IMR-90 (cell line): ENCODE data around the gene FXYD3. TPM values are rescaled to one million over a fixed set of nuclear protein-coding genes. Genes with fewer than 3 reads are reported as not detected.

Experiments
- ATAC-seq: fragments of 200-7000 bp; cut with Tn5 transposase; 2 replicates; pipeline ENCODE4 v1.9.1; 2020; ENCODE audit warnings: low read depth, mild to moderate bottlenecking, moderate library complexity
- BruUV-seq: library from RNA; stranded (reverse); fragments of 400-500 nt; replicated peaks from 2 replicates; lab custom pipeline; 2021; lab: Mats Ljungman, UMichigan
- CTCF ChIA-PET: fragments of 300-600 bp; formaldehyde crosslinking; extraction: SDS; loops from one replicate; lab custom pipeline; 2021; ENCODE audit warnings: antibody characterized with exemption; lab: Yijun Ruan, JAX
- POLR2A ChIA-PET: fragments of 300-600 bp; sonication (Branson Sonifier 250); formaldehyde crosslinking; loops from one replicate; lab custom pipeline; 2022; ENCODE audit warnings: antibody characterized with exemption; ENCODE audit not compliant: unreplicated experiment; lab: Charles Lee
- DNase-seq: peaks from one replicate; pipeline ENCODE4 v3.0.0; 2013
- H2AFZ ChIP-seq: replicated peaks from 2 replicates; pipeline ENCODE3; 2013; ENCODE audit warnings: low read length, mild to moderate bottlenecking; ENCODE audit not compliant: poor library complexity
- H2AK5ac ChIP-seq: 2 replicates; pipeline ENCODE4 v1.6.1; 2013; ENCODE audit warnings: low read depth, low read length, inconsistent platforms
- H2AK9ac ChIP-seq: replicated peaks from 2 replicates; pipeline ENCODE3; 2013; ENCODE audit warnings: mild to moderate bottlenecking, low read depth, low read length, moderate library complexity; ENCODE audit not compliant: poor library complexity
- H2BK120ac ChIP-seq: 2 replicates; pipeline ENCODE4 v1.6.1; 2013; ENCODE audit warnings: low read depth, low read length, inconsistent platforms
- H2BK15ac ChIP-seq: 3 replicates; pipeline ENCODE4 v1.6.1; 2013; ENCODE audit warnings: low read depth, low read length, inconsistent platforms
- H2BK20ac ChIP-seq: 2 replicates; pipeline ENCODE4 v1.6.1; 2013; ENCODE audit warnings: low read depth, mild to moderate bottlenecking, inconsistent platforms, low read length, moderate library complexity
- H2BK5ac ChIP-seq: 2 replicates; pipeline ENCODE4 v1.6.1; 2013; ENCODE audit warnings: mild to moderate bottlenecking, low read depth, low read length, inconsistent platforms; ENCODE audit not compliant: poor library complexity, severe bottlenecking
- H3K14ac ChIP-seq: replicated peaks from 2 replicates; pipeline ENCODE4 v1.6.1; 2013; ENCODE audit warnings: low read depth, low read length, inconsistent platforms
- H3K18ac ChIP-seq: 2 replicates; pipeline ENCODE4 v1.6.1; 2013; ENCODE audit warnings: low read depth, low read length, control low read depth
- H3K23ac ChIP-seq: 2 replicates; pipeline ENCODE4 v1.6.1; 2013; ENCODE audit warnings: low read depth, low read length, inconsistent platforms
- H3K27ac ChIP-seq: 2 replicates; pipeline ENCODE4 v1.5.1; 2013; ENCODE audit warnings: mild to moderate bottlenecking, control low read depth, low read length; ENCODE audit not compliant: insufficient read depth
- H3K27me3 ChIP-seq: 2 replicates; pipeline ENCODE4 v1.6.1; 2013; ENCODE audit warnings: low read length; ENCODE audit not compliant: control insufficient read depth, insufficient read depth
- H3K36me3 ChIP-seq: 2 replicates; pipeline ENCODE4 v1.6.1; 2013; ENCODE audit warnings: low read length, mixed read lengths; ENCODE audit not compliant: control insufficient read depth, insufficient read depth
- H3K4ac ChIP-seq: 2 replicates; pipeline ENCODE4 v1.6.1; 2013; ENCODE audit warnings: low read depth, low read length, inconsistent platforms
- H3K4me1 ChIP-seq: 2 replicates; pipeline ENCODE4 v1.6.1; 2013; ENCODE audit warnings: low read length, mixed read lengths; ENCODE audit not compliant: control insufficient read depth, insufficient read depth
- H3K4me2 ChIP-seq: 2 replicates; pipeline ENCODE4 v1.6.1; 2013; ENCODE audit warnings: low read depth, mild to moderate bottlenecking, control low read depth, low read length, moderate library complexity
- H3K4me3 ChIP-seq: 2 replicates; pipeline ENCODE4 v1.5.1; 2013; ENCODE audit warnings: low read depth, mild to moderate bottlenecking, control low read depth, low read length, moderate library complexity; ENCODE audit not compliant: insufficient read depth
- H3K56ac ChIP-seq: 2 replicates; pipeline ENCODE4 v1.6.1; 2013; ENCODE audit warnings: low read length, inconsistent platforms; ENCODE audit not compliant: insufficient read depth; ENCODE audit errors: extremely low read depth
- H3K79me1 ChIP-seq, 2 experiments: 2 replicates each; pipeline ENCODE4 v1.6.1; 2013; ENCODE audit warnings: low read length in 2 of 2, inconsistent platforms in 1 of 2, low read depth in 1 of 2
- H3K9ac ChIP-seq: 2 replicates; pipeline ENCODE4 v1.6.1; 2013; ENCODE audit warnings: low read depth, low read length, control low read depth
- H3K9me1 ChIP-seq: 2 replicates; pipeline ENCODE4 v1.6.1; 2013; ENCODE audit warnings: low read length, inconsistent platforms; ENCODE audit not compliant: insufficient read depth
- H3K9me3 ChIP-seq: 2 replicates; pipeline ENCODE4 v1.6.1; 2013; ENCODE audit warnings: low read length; ENCODE audit not compliant: control insufficient read depth, insufficient read depth
- H4K20me1 ChIP-seq: 2 replicates; pipeline ENCODE4 v1.6.1; 2013; ENCODE audit warnings: low read length, inconsistent platforms; ENCODE audit not compliant: insufficient read depth
- H4K5ac ChIP-seq: 2 replicates; pipeline ENCODE4 v1.6.1; 2013; ENCODE audit warnings: mild to moderate bottlenecking, low read depth, low read length, control low read depth
- H4K8ac ChIP-seq, 2 experiments: 2 replicates each; pipeline ENCODE4 v1.6.1; 2013; ENCODE audit warnings: low read depth in 2 of 2, low read length in 2 of 2, control low read depth in 1 of 2, inconsistent platforms in 1 of 2
- H4K91ac ChIP-seq: 2 replicates; pipeline ENCODE4 v1.6.1; 2013; ENCODE audit warnings: low read depth, low read length, inconsistent platforms; ENCODE audit not compliant: insufficient read depth
- BHLHE40 ChIP-seq: fragments of 150-350 bp; IDR thresholded peaks from 2 replicates; pipeline ENCODE4 v1.6.1; 2016; ENCODE audit warnings: mild to moderate bottlenecking, low read depth, low read length
- CEBPB ChIP-seq: IDR thresholded peaks from 2 replicates; pipeline ENCODE4 v1.6.1; 2012; ENCODE audit warnings: low read depth, low read length, improper control_type of control experiment
- CHD1 ChIP-seq: IDR thresholded peaks from 2 replicates; pipeline ENCODE4 v1.6.1; 2012; ENCODE audit warnings: low read depth, low read length, improper control_type of control experiment
- FOS ChIP-seq: fragments of 150-350 bp; IDR thresholded peaks from 2 replicates; pipeline ENCODE4 v1.6.1; 2016; ENCODE audit warnings: low read depth, low read length
- MAFK ChIP-seq: IDR thresholded peaks from 2 replicates; pipeline ENCODE4 v1.6.1; 2012; ENCODE audit warnings: low read depth, low read length, improper control_type of control experiment
- MAZ ChIP-seq: IDR thresholded peaks from 2 replicates; pipeline ENCODE4 v1.6.1; 2012; ENCODE audit warnings: low read depth, mild to moderate bottlenecking, low read length, improper control_type of control experiment, moderate library complexity, borderline replicate concordance
- MXI1 ChIP-seq: IDR thresholded peaks from 2 replicates; pipeline ENCODE4 v1.6.1; 2012; ENCODE audit warnings: low read depth, mild to moderate bottlenecking, low read length, moderate library complexity, borderline replicate concordance
- NFE2L2 ChIP-seq: fragments of 150-350 bp; IDR thresholded peaks from 2 replicates; pipeline ENCODE4 v1.6.1; 2016; ENCODE audit warnings: low read depth, mild to moderate bottlenecking, low read length
- POLR2A ChIP-seq: IDR thresholded peaks from 2 replicates; pipeline ENCODE4 v1.6.1; 2012; ENCODE audit warnings: mild to moderate bottlenecking, low read depth, low read length
- RAD21 ChIP-seq: IDR thresholded peaks from 2 replicates; pipeline ENCODE4 v1.6.1; 2012; ENCODE audit warnings: low read length, improper control_type of control experiment
- RCOR1 ChIP-seq: IDR thresholded peaks from 2 replicates; pipeline ENCODE4 v1.6.1; 2012; ENCODE audit warnings: mild to moderate bottlenecking, low read length, improper control_type of control experiment; ENCODE audit not compliant: insufficient replicate concordance
- RFX5 ChIP-seq: IDR thresholded peaks from 2 replicates; pipeline ENCODE4 v1.8.0; 2012; ENCODE audit warnings: low read depth, mild to moderate bottlenecking, low read length, moderate library complexity
- SMC3 ChIP-seq: fragments of 150-350 bp; IDR thresholded peaks from 2 replicates; pipeline ENCODE4 v1.6.1; 2016; ENCODE audit warnings: low read depth, mild to moderate bottlenecking, antibody characterized with exemption, low read length, moderate library complexity
- WGBS, 2 experiments: methylation state at CpG; one replicate each; pipeline versions ENCODE4 v1.1.5 to v1.1.7; 2013; ENCODE audit warnings: missing lambda C conversion rate in 2 of 2; ENCODE audit not compliant: insufficient read length in 1 of 2; ENCODE audit errors: extremely low coverage in 2 of 2; 5-methylcytosine and 5-hydroxymethylcytosine counted together
- dilution Hi-C: fragments of 300-500 bp; cut with HindIII; formaldehyde crosslinking; loops from one replicate; pipeline ENCODE4 v1.14.3; 2018; ENCODE audit warnings: low sequenced_read_pairs; ENCODE audit not compliant: unreplicated experiment
- in situ Hi-C: fragments of 300-500 bp; cut with MboI; formaldehyde crosslinking; loops from 3 replicates; pipeline ENCODE4 v1.14.3; 2019; ENCODE audit warnings: low sequenced_read_pairs, inconsistent platforms, mixed read lengths
- intact Hi-C: fragments of 100-400 bp; cut with micrococcal nuclease; formaldehyde crosslinking; loops from 2 replicates; pipeline ENCODE4 v1.10.0; 2022
- polyA plus RNA-seq, 3 experiments: library from polyadenylated mRNA; depleted of rRNA; stranded (reverse); fragments of >200 nt; gene quantifications; 2 replicates each; pipeline ENCODE4 v1.2.3, GENCODE V29; 2012; ENCODE audit warnings: low replicate concordance in 1 of 3
- total RNA-seq: library from RNA; depleted of rRNA; stranded (reverse); fragments of >200 nt; gene quantifications from 2 replicates; pipeline ENCODE4 v1.2.3, GENCODE V29; 2012
- TF ChIP-seq, protein P1 (sequence below): fragments of 150-350 bp; IDR thresholded peaks from 2 replicates; pipeline ENCODE4 v1.6.1; 2017; ENCODE audit warnings: mild to moderate bottlenecking, antibody characterized with exemption, low read length, low read depth
- TF ChIP-seq, protein P2 (sequence below): fragments of 150-350 bp; IDR thresholded peaks from 2 replicates; pipeline ENCODE4 v1.6.1; 2016; ENCODE audit warnings: low read depth, mild to moderate bottlenecking, low read length, moderate library complexity, borderline replicate concordance
- TF ChIP-seq, protein P3 (sequence below): conservative IDR thresholded peaks from 2 replicates; pipeline ENCODE4 v1.5.1; 2012; ENCODE audit warnings: mild to moderate bottlenecking, low read depth, low read length, improper control_type of control experiment

The FXYD3 gene
- total and polyA plus RNA-seq, 2 of the 4 experiments (the other 2 are of a cell fraction) = not detected

DNA sequence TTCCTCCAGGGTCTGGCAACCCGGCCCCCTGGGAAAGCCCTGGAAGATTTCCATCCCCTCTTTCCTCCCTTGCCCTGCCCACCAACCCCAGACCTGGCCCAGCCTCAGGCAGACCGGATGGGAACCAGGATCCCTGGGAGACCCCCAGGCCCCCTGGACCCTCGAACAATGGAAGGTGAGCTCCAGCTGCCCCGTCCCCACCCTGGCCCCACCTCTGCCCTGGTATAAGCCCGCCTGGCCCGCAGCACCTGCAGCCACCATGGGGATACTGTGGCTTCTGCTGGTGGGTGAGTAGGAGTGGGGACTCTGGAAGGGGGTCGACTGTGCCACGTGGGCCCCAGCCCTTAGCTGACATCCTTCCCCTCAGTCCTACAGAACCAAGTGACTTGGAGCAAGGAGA, 41.7 kb upstream of the FXYD3 start:
- Histone ChIP-seq H3K23ac (no peak overlapping the region), H2BK15ac (no peak overlapping the region), H2BK20ac (no peak overlapping the region), H2AK9ac (no peak overlapping the region), H3K4me3 (no peak overlapping the region), H3K9me3 (peaks cover 7% of the 10 kb centered on the region), H4K20me1 (no peaks in the 10 kb centered on the region), H3K56ac (no peak overlapping the region), H4K91ac (no peak overlapping the region), H2AFZ (no peak overlapping the region), H2AK5ac (no peak overlapping the region), H3K36me3 (no peaks in the 10 kb centered on the region), H2BK120ac (no peak overlapping the region), H3K4ac (no peak overlapping the region), H3K27me3 (peaks cover 7% of the 10 kb centered on the region), H3K14ac (no peak overlapping the region), H3K79me1 (no peaks in the 10 kb centered on the region), H4K5ac (no peak overlapping the region), H4K8ac (no peak overlapping the region), H3K18ac (no peak overlapping the region), H3K4me2 (no peak overlapping the region), H3K9me1 (no peaks in the 10 kb centered on the region), H2BK5ac (no peak overlapping the region), H3K4me1 (no peaks in the 10 kb centered on the region), H3K9ac (no peak overlapping the region), H3K27ac (no peak overlapping the region)
- DNase-seq (no peak), ATAC-seq (no peak)
- TF ChIP-seq MXI1 (no peak), CEBPB (no peak), RFX5 (no peak), FOS (no peak), RAD21 (no peak), SMC3 (no peak), POLR2A (no peak), BHLHE40 (no peak), MAZ (no peak), RCOR1 (no peak), MAFK (no peak), CHD1 (no peak), NFE2L2 (no peak)
- TF ChIP-seq, protein P1, sequence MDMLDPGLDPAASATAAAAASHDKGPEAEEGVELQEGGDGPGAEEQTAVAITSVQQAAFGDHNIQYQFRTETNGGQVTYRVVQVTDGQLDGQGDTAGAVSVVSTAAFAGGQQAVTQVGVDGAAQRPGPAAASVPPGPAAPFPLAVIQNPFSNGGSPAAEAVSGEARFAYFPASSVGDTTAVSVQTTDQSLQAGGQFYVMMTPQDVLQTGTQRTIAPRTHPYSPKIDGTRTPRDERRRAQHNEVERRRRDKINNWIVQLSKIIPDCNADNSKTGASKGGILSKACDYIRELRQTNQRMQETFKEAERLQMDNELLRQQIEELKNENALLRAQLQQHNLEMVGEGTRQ = no peak
- TF ChIP-seq, protein P2, sequence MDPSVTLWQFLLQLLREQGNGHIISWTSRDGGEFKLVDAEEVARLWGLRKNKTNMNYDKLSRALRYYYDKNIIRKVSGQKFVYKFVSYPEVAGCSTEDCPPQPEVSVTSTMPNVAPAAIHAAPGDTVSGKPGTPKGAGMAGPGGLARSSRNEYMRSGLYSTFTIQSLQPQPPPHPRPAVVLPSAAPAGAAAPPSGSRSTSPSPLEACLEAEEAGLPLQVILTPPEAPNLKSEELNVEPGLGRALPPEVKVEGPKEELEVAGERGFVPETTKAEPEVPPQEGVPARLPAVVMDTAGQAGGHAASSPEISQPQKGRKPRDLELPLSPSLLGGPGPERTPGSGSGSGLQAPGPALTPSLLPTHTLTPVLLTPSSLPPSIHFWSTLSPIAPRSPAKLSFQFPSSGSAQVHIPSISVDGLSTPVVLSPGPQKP = no peak
- TF ChIP-seq, protein P3, sequence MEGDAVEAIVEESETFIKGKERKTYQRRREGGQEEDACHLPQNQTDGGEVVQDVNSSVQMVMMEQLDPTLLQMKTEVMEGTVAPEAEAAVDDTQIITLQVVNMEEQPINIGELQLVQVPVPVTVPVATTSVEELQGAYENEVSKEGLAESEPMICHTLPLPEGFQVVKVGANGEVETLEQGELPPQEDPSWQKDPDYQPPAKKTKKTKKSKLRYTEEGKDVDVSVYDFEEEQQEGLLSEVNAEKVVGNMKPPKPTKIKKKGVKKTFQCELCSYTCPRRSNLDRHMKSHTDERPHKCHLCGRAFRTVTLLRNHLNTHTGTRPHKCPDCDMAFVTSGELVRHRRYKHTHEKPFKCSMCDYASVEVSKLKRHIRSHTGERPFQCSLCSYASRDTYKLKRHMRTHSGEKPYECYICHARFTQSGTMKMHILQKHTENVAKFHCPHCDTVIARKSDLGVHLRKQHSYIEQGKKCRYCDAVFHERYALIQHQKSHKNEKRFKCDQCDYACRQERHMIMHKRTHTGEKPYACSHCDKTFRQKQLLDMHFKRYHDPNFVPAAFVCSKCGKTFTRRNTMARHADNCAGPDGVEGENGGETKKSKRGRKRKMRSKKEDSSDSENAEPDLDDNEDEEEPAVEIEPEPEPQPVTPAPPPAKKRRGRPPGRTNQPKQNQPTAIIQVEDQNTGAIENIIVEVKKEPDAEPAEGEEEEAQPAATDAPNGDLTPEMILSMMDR = no peak
- no CpG with 5 or more reads among the region's 8 CpGs for WGBS, 2 experiments
- no TSS peak for BruUV-seq
- intact Hi-C loops (no loop called here), in situ Hi-C loops (no loop called here), dilution Hi-C loops (no loop called here)
- CTCF ChIA-PET = no interaction called here
- POLR2A ChIA-PET = no interaction called here
